D721Med (cell line): Measurements from ENCODE around the gene SLC41A1.

Experiments
- DNase-seq: peaks from one replicate; pipeline ENCODE4 v3.0.0; 2011; ENCODE audit warnings: low spot score; ENCODE audit not compliant: insufficient read length
- FAIRE-seq: peaks from 2 replicates; lab custom pipeline; 2011; peaks lifted over from hg19 to GRCh38; lab: Jason Lieb, UNC
- CTCF ChIP-seq: IDR thresholded peaks from 2 replicates; pipeline ENCODE4 v1.5.1; 2012; ENCODE audit warnings: mild to moderate bottlenecking, control low read depth; ENCODE audit not compliant: insufficient read depth; ENCODE audit errors: missing control alignments

The SLC41A1 gene

GRCh38 chr1:205809469-205809868 lies 3.5 kb downstream of the SLC41A1 start:
- FAIRE-seq, result no peak
- DNase-seq, result no peak
- no peak for TF ChIP-seq CTCF

GRCh38 chr1:205805082-205805711 lies 7.8 kb downstream of the SLC41A1 start:
- FAIRE-seq (no peak), DNase-seq (no peak)
- no peak for TF ChIP-seq CTCF

GRCh38 chr1:205804605-205805004 lies 8.4 kb downstream of the SLC41A1 start:
- FAIRE-seq (no peak), DNase-seq (no peak)
- no peak for TF ChIP-seq CTCF

GRCh38 chr1:205803986-205804385 lies 9.0 kb downstream of the SLC41A1 start:
- no peak for FAIRE-seq
- DNase-seq, result no peak
- no peak for TF ChIP-seq CTCF

- no peak for FAIRE-seq
- no peak for DNase-seq
Measured at GRCh38 chr1:205802060-205802459, 10.9 kb downstream of the SLC41A1 start.

GRCh38 chr1:205800981-205801703 lies 11.9 kb downstream of the SLC41A1 start:
- TF ChIP-seq CTCF, result no peak
- no peak for FAIRE-seq

More at GRCh38 chr1:205802060-205802459, 10.9 kb downstream of the SLC41A1 start:
- TF ChIP-seq CTCF, result no peak

GRCh38 chr1:205800427-205800826 lies 12.6 kb downstream of the SLC41A1 start:
- no peak for TF ChIP-seq CTCF
- no peak for DNase-seq
- FAIRE-seq, result no peak

More at GRCh38 chr1:205800981-205801703, 11.9 kb downstream of the SLC41A1 start:
- DNase-seq, result no peak
